Gastroesophageal sphincter (tissue), 3 donors: ENCODE measurements around the gene MDM1.

Source experiments
- POLR2A ChIP-seq, 2 donors: fragments of 450-650 bp; IDR thresholded peaks; one replicate each; pipeline ENCODE4 v1.6.1; 2017; ENCODE audit warnings: antibody characterized with exemption in 2 of 2, mild to moderate bottlenecking in 2 of 2, moderate library complexity in 1 of 2
- TF ChIP-seq, protein P1 (sequence below), 4 experiments: fragments of 200-600 bp in 2 of 4; fragments of 450-650 bp in 2 of 4; sonication (generic) in 1 of 4; IDR thresholded peaks; one replicate each; pipeline ENCODE4 v1.5.1; 2017 to 2019; ENCODE audit warnings: antibody characterized with exemption in 4 of 4, mild to moderate bottlenecking in 2 of 4, moderate library complexity in 2 of 4

DNA sequence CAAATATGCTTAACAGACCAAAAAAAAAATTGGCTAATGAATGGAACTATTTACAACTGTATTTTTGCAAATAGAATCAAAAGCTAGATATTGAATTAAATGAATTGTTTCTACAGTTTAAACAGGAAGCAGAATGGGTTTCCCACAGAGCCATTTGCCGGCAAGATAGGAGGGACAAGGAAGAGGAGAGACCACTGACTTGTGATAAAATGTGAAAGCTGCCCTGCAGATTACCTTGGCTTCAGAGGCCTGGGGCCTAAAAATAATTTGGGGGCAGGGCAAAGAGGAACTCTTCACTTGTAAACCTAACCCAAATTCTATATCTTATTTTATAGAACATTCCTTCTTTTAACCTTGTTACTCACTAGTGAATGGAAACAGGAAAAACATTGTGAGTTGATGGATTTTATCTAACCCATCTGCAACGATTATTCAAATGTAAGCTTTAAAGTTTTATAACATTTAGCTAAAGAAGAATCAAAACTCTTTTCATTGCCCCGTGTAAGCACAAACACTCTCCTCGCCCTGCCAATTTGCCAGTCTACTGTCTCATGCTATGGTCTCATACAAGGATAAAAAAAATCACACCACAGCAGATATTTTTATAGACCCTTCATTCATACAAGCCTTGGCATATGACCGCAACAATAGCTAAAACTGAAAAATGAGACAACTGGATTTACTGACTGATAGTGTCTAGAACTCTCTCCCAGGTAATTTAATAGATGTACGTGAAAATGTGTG is 49.5 kb upstream of the MDM1 start:
- TF ChIP-seq POLR2A (IDR thresholded peaks at IDR 0.05) = no peak
- TF ChIP-seq, protein P1, sequence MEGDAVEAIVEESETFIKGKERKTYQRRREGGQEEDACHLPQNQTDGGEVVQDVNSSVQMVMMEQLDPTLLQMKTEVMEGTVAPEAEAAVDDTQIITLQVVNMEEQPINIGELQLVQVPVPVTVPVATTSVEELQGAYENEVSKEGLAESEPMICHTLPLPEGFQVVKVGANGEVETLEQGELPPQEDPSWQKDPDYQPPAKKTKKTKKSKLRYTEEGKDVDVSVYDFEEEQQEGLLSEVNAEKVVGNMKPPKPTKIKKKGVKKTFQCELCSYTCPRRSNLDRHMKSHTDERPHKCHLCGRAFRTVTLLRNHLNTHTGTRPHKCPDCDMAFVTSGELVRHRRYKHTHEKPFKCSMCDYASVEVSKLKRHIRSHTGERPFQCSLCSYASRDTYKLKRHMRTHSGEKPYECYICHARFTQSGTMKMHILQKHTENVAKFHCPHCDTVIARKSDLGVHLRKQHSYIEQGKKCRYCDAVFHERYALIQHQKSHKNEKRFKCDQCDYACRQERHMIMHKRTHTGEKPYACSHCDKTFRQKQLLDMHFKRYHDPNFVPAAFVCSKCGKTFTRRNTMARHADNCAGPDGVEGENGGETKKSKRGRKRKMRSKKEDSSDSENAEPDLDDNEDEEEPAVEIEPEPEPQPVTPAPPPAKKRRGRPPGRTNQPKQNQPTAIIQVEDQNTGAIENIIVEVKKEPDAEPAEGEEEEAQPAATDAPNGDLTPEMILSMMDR (IDR thresholded peaks at IDR 0.05) = no peak
